GM13977 (cell line): ENCODE data around the gene UGT1A4.

Source experiments
- DNase-seq: peaks from one replicate; pipeline ENCODE4 v3.0.0; 2012; ENCODE audit warnings: low spot score
- CTCF ChIP-seq: IDR thresholded peaks from 2 replicates; pipeline ENCODE4 v1.5.1; 2012; ENCODE audit warnings: mild to moderate bottlenecking, control low read depth; ENCODE audit not compliant: insufficient read depth; ENCODE audit errors: extremely low read depth, missing control alignments
- in situ Hi-C: fragments of 300-500 bp; cut with MboI; formaldehyde crosslinking; loops from one replicate; pipeline ENCODE4 v1.12.0; 2022; ENCODE audit warnings: low sequenced_read_pairs, low pct_unique_long_range_greater_than_20kb, mixed read lengths, inconsistent platforms; ENCODE audit not compliant: unreplicated experiment

Gene UGT1A4

GRCh38 chr2:233793465-233794127 lies 75.1 kb downstream of the UGT1A4 start:
- TF ChIP-seq CTCF = no peak
- DNase-seq = no peak
- in situ Hi-C loops = no loop called here

GRCh38 chr2:233794128-233794658 lies 75.7 kb downstream of the UGT1A4 start:
- in situ Hi-C loops = no loop called here
- no peak for DNase-seq
- TF ChIP-seq CTCF = no peak

GRCh38 chr2:233795735-233796171 lies 77.2 kb downstream of the UGT1A4 start:
- in situ Hi-C loops = no loop called here
- no peak for TF ChIP-seq CTCF
- DNase-seq = no peak

- in situ Hi-C loops = no loop called here
- TF ChIP-seq CTCF = no peak
Measured at GRCh38 chr2:233796254-233796653, 77.7 kb downstream of the UGT1A4 start.

GRCh38 chr2:233798335-233799086 lies 80.0 kb downstream of the UGT1A4 start:
- DNase-seq = no peak
- in situ Hi-C loops = no loop called here
- TF ChIP-seq CTCF = no peak

More at GRCh38 chr2:233796254-233796653, 77.7 kb downstream of the UGT1A4 start:
- DNase-seq = no peak

- no peak for DNase-seq
- no peak for TF ChIP-seq CTCF
- in situ Hi-C loops = no loop called here
Measured at GRCh38 chr2:233799087-233799665, 80.6 kb downstream of the UGT1A4 start.
